HG02852 (cell line): ENCODE results near the gene MAN1C1.
"Not testable (repeated sequence)": the region's sequence is repeated elsewhere in the genome, so short reads cannot be mapped to it uniquely, and the experiment has no call there.

Experiments used
- ATAC-seq: cut with Tn5 transposase; IDR thresholded peaks from one replicate; pipeline ENCODE4 v1.9.1; 2021; ENCODE audit warnings: mild to moderate bottlenecking, moderate library complexity; ENCODE audit not compliant: unreplicated experiment

MAN1C1 gene

DNA sequence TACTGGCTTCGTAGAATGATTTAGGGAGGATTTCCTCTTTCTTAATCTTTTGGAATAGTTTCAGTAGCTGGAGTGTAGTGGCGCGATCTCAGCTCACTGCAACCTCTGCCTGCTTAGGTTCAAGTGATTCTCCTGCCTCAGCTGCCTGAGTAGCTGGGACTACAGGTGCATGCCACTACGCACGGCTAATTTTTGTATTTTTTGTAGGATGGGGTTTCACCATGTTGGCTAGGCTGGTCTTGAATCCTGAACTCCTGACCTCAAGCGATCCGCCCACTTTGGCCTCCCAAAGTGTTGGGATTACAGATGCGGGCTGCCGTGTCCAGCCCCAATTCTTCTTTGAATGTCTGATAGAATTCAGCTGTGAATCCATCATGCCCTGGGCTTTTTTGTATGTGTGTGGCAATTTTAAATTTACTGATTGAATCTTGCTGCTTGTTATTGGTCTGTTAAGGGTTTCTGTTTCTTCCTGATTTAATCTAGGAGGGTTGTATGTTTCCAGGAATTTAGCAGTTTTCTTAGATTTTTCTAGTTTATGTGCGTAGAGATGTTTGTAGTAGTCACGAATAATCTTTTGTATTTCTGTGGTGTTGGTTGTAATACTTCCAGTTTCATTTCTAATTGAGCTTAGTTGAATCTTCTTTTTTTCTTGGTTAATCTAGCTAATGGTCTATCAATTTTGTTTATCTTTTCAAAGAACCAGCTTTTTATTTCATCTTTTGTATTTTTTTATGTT is 15.3 kb downstream of the MAN1C1 start:
- ATAC-seq: no peak

DNA sequence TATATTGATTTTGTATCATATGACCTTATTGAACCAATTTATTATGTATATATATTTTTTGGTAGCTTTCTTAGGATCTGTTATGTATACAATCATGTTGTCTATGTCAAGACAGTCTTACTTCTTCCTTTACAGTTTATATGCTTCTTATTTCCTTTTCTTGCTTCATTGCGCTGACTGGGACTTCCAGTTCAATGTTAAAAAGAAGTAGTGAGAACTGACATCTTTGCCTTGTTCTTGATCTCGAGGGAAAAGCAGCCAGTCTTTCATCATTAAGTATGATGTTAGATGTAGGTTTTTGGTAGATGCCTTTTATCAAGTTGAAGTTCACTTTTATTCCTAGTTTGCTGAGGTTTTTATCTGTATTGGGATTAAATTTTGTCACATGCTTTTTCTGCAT is 17.5 kb downstream of the MAN1C1 start:
- ATAC-seq: no peak

DNA sequence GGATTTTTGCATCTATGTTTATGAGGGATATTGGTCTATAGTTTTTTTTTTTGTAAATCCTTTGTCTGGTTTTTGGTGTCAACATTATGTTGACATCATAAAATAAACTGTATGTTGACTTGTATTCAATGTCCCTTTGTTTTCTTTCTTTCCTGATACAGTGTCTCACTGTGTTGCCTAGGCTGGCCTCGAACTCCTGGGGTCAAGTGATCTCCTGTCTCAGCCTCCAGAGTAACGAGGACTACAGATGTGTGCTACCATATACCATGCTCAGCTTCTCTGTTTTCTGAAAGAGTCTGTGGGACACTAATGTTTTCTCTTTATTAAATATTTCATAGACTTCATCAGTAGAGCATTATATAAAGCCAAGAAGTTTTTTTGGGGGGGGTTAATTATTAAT is 18.3 kb downstream of the MAN1C1 start:
- no peak for ATAC-seq

DNA sequence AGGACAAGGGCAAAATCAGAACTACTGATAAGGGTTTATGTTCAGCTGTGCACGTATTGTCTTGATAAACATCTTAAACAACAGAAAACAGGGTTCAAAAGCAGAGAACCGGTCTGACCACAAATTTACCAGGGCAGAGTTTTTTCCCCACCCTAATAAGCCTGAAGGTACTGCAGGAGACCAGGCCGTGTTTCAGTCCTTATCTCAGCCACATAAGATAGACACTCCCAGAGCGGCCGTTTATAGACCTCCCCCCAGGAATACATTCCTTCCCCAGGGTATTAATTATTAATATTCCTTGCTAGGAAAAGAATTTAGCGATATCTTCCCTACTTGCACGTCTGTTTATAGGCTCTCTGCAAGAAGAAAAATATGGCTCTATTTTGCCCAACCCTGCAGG is 19.6 kb downstream of the MAN1C1 start:
- not testable (repeated sequence) for ATAC-seq

DNA sequence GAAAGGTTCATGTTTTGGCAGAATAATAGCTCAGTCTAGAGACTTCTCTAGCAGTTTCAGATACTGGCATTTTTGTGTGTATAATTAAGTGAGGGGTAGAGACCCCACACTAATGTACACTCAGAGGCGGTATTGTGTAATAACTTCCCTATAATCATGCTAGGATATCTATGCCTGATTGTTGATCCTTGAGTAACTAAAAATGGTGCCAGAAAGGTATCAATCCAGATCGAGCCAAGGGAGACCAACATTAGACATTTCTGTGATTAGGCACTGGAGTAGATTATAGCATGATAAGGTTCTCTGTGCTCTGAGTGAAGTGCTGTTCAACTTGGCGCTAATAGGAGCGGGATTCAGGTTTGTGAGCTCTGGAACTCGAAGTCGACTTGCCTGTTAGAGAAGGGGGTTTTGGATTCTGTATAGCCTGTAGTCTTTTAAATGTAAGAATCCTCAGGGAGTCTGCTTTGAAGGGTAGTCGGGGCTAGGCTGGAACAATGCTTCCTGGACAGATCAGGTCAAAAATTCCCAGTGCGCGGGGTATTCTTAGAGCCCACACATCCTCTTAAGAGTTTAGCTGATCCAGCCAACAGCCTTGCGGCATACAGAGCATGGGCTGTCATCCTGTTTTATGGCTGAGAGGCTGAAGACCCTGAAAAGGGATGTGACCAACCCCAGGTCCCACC is 24.2 kb downstream of the MAN1C1 start:
- no peak for ATAC-seq

DNA sequence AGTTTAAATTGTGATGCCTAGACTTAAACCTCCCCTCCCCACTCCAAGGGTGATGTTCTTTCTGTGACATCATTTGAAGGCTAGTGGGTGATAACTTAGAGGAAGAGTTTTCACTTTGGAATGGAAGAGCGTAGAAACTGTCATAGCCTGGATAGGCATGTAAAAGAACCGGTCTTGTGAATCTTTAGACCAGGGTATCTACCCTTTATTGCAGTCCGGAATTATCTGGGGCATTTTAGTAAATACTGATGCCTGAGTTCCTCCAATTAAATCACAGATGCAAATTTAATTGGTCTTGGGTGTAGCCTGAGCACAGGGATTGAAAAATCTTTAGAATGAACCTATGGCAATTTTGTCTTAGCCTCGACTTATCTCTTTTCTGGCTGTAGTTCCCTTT is 24.7 kb downstream of the MAN1C1 start:
- no peak for ATAC-seq

DNA sequence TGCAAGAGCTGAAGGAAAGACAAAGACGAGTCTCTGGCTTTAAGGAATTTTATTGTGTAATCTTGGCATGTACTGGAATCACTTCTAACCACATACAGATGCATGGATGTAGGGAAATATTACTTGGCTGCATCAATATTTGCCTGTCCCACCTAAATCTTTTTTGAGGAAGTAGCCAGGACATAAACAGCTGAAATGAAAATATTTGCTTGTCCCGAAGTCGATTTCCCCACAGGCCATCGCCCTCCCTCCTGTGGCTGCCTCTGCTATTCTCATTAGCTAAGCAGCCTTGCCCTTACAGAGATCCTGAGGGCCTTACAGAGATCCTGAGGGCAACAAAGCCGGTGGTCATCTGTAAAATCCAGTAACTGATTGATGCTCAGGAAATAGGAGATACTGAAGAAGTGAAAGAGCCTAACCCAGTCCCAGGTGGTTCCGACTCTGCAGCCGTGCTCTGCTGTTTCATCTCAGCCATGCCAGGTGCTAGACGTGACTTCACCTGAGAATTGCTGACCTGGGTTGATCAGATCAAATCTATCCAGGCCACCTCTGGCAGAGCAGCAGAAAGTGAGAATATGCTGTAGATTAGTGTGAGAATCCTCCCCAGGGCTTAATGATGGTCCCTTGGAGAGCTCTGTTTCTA is 25.5 kb downstream of the MAN1C1 start:
- ATAC-seq: no peak

DNA sequence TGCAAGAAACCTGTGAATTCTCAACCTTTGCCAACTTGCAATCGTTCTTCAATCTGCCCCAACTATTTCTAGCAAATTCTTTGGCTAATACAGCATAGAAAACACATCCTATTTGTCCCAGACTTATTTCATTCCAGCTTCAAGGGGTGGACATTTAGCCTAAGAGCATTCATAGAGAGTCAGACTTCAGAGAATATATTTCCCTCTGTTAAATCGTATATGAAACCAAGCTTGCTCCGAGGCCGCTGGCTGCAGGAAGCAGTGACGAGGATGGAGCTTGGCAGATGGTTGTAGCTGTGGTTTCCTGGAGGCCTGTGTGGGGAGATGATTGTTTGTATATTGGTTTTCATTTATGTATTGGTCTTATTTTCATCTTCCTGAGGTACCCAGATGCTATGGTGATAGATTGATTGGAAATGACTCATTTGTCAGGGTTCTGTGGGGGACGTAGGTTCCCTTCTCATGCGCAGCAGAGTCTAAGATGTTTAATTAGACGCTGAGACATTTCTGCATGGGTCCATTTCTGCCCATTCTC is 26.1 kb downstream of the MAN1C1 start:
- peak; percentile 54 for ATAC-seq

DNA sequence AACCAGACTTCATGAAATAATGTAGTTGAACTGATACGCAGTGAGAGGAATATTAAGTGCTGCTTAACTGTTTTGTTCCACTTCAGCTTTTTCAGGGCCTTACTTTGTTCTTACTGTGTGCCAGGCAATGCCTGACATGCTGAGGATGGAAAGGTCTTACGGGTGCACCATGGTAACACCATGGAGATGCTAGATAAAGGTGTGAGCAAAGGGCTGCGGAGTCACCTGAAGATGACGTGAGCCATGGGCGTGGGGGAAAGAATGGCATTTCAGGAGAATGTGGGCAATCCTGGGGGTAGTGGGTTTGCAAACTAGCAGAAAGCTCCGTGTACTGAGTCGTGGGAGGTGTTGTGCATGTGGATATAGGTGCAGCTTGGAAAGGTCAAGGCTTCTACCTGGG is 27.3 kb downstream of the MAN1C1 start:
- no peak for ATAC-seq

DNA sequence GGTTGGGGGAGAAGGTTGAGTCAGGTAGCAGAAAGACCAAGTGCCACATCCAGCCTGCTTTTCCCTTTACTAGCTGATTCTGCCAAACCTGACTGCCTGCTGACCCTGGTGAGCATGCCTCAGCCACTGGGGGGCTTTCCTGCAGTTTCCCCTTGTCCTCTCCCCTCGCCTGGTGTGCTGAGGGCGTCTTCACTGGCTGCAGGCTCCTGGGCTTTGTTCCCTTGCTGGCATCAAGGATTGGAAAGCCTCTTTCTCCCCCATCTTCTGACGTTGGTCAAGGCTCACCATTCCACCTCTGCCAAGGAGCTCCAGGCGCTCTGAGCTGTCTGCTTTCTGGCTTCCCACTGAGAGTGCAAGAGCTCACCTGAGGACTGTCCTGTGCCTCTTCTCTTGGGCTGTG is 28.4 kb downstream of the MAN1C1 start:
- no peak for ATAC-seq

DNA sequence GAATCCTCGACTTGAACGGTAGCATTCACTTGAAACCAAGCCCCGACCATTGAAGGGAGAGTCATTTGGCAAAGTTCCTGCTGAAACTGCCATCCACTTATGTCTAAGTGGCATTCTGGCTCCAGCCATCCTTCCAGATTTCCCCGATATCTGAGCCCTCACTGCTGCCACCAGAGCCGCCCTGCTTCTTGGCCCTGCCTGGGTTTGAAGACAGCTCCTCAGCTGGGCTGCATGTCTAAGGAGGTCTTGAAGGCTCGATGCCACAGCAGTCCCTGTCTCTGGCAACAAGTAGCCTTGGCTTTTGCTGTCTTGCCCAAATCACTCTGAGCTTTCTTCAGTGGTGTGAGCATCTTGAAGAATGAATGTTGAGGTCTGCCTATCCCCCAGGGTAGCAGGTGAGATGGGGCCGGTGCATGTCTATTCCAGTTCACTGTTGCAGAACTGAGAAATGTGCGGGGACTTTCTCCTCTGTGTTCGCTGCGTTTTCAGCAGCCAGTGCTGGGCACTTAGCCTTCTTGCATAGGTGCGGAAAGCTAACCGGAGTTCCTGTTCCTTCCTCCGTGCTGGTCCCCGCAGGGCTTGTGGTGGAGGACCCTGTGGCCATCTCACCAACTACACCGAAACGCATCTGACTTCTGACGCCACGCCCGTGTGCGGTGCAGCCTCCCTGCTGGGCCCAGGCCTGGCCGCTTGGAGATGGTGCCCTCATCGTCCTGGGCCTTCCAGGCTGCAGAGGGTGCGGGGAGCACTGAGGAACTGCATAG is 29.2 kb downstream of the MAN1C1 start:
- ATAC-seq: no peak

DNA sequence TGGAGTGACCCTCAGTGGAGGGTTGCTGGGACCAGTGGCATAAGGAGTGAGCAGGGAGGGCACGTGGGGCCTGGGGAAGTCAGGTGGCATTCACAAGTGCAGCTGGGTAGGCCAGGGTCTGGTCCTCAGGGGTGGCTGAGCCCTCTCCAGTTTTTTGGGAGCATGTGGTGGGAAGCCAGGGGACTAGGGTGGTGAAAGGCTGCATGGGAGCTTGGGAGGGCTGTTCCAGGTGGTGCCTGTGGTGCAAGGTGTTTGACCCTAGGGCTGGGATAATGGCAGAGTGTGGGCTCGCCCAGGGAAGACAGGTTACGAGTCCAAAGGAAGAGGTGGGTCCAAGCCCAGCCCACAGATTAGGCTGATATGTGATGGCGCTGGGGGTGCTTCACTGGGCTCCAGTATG is 30.5 kb downstream of the MAN1C1 start:
- no peak for ATAC-seq

DNA sequence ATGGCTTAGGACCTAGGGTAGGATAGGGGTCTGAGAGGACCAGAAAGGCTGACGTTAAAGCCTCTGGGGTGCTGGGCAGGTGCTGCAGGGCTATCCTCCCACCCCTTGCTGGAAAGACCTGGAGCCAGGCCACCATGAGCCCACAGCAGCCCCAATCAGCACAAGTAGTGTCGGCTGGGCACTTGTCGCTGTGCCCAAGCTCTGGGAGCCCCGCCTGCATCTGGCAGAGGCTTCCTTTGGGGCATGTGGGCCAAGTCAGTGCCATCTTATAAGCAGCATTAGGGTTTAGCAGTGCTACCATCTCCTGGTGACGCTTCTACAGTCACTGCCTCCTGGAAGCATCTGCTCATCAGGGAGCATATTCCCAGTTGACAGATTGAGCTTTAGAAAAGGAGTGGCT is 31.3 kb downstream of the MAN1C1 start:
- ATAC-seq: no peak

DNA sequence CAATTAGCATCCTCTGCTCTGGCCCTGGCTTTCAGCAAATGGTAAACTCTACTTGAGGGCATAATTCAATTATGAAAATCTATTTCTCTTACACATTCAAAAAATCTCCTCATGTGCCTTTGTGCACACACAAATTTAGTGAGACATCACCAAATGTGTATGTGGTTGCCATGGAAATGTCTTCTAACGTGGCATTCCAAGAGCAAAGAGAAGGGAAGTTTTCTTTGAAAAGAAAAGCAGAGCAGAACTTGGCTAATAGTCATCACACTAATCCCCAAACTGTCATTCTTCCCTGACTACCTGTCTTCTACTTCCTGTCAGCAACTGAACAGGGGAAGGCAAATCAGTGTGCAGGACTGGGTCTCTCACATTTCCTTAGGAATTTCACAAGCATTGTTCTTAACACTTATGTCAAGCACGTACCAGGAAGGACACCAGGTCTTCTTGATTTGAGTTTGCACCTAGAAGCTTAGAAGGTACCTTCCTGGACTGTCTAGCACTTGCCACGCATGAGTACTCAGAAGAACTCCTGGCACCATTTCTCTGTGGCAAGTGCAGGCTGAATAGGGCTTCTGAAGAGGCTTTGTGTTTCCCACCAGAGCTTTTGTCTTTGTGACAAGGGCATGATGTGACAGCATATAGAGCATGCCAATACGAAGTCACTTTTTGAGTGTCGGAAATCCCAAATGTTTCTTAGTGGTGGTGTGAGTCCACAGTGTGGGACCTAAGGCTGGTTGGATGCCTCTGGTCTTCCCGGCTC is 32.3 kb downstream of the MAN1C1 start:
- no peak for ATAC-seq

DNA sequence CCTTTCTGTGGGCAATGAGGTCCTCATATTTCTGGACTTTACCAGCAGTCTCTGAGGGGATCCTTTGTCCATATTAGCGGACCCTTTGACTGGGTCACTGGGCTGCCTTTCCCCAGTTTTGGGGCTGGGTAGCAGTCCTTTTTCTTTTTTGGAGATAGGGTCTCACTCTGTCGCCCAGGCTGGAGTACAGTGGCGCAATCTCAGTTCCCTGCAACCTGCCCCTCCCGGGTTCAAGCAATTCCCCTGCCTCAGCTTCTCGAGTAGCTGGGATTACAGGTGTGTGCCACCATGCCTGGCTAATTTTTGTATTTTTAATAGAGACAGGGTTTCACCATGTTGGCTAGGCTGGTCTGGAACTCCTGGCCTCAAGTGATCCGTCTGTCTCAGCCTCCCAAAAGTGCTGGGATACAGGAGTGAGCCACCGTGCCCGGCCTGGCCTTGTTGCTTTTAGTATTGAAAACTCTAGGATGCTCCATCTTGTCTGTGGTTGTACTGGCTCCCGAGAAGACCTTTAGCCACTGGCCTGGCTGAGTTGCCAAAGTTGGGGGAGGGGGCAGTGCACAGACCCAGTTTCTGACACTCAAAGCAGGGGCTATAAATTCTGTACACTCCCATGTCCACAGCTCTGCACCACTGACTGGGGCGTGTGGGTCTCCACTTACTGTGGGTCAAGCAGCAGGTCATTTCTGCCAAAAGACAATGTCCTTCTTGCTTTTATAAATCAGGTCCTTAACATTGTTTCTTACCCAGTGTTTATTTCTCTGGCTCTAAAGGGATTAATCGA is 33.1 kb downstream of the MAN1C1 start:
- no peak for ATAC-seq

DNA sequence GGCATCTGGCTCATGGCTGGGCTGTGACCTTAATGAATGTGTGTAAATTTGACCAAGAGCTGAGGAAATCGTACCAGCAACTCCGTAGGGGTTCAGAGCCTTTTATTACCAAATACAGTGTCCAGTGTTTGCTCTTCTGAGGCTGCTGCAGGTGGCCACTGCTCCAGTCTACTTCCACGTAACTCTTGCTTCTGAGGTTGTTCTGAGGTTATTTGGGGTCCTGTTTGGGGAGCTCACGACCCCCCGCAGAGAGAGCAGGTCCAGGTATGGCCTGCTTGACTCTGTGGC is 33.6 kb downstream of the MAN1C1 start:
- ATAC-seq: no peak

DNA sequence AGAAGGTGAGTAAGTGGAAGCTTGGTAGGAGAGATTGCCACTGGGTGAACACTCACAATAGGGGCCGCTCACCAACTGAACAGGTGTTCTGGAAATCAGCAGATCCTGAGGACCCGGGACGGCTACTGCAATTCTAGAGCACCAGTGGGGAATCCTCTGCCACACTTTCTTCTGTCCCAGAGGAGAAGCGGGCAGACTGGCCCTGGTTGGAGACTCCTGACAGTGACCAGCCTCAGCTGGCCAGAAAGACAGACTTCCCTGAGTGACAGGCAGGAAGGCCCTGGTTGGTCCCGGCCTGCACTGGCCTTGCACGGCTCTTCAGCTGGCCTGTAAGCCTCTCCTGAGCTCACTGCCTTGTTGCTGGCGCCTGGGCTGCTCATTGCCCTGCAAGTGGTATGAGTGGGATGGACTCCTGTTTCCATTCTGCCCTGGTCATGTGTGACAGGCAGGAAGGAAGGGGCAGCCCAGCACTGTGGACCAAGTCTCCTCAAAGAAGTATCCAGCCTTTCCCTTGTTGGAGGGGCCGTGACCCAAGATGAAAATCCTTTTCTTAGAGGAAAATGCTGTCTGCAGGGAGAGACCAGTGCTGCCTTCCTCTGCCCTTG is 34.5 kb downstream of the MAN1C1 start:
- no peak for ATAC-seq

DNA sequence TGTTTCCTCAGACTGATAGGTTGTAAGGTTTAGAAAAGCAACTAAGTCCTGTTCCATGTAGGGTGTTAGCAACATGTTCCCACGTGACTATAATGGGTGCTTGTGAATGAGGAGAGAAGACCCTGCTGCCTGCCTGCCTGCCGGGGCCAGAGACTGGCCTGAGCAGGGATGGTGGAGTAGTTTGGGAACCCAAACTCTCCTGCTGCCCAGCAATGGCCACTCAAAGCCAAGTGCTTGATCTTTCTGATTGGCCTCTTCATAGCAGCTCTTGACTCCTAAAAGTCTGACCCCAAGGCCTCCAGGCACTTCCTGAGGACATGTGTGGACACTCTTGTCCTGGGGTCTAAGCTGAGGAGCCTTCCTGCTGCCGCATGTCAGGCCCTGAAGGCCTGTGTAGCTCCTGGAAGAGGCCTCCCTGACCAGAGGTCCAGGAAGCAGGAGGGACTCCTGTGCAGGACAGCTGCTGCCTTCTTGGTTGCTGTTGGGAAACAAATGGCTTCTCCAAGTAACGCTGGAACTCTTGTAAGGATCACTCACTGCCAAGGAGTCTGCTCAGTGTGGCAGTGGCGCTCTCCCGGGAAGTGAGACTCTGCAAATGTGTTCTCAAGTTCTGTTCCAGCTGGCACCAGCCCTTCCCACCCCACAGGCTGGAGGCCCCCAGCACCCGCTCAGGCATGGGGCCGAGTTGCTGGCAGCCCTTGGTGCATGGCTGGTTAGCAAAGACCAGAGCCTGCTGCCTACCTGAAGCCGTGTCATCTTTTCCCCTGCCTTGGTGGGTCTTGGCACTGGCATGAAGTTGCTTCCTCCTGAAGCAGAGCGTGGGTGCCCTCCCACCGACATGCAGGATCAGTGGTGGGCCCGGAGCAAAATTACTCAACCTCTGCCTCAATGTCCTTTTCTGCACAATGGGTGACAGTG is 35.5 kb downstream of the MAN1C1 start:
- no peak for ATAC-seq

DNA sequence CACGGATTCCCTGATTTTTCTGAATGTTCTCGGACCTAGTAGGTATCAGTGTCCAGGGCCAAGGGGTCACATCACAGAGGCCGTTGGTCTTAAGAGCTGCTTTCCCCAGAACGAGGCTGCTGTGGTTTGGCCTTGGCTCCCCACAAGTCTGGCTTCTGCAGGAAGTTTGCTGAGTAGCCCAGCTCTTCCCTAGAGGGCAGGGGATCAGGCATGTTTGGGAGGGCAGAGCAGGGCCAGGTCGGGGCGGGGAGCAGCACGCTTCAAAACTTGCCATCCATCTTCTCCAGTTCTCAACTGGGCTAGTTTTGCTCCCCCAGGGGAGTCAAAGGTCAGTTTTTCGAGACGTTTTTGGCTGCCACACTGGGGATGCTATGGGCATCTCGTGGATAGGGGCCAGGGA is 37.0 kb downstream of the MAN1C1 start:
- no peak for ATAC-seq
